IPS DF 4.7 (cell line): ENCODE data around the gene SNAPC1.
A peak's percentile ranks its signal among the peaks of the same experiment; 100 is the strongest.
"Not testable (repeated sequence)": the region's sequence is repeated elsewhere in the genome, so short reads cannot be mapped to it uniquely, and the experiment has no call there.

ENCODE experiments used
- DNase-seq: peaks from one replicate; pipeline ENCODE4 v3.0.0-alpha.2; 2013; ENCODE audit warnings: low spot score; ENCODE audit errors: extremely low read depth

SNAPC1 gene, protein sequence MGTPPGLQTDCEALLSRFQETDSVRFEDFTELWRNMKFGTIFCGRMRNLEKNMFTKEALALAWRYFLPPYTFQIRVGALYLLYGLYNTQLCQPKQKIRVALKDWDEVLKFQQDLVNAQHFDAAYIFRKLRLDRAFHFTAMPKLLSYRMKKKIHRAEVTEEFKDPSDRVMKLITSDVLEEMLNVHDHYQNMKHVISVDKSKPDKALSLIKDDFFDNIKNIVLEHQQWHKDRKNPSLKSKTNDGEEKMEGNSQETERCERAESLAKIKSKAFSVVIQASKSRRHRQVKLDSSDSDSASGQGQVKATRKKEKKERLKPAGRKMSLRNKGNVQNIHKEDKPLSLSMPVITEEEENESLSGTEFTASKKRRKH

GRCh38 chr14:61761959-61762786 is at the start of gene SNAPC1:
Gene SNAPC1 (plus strand): TSS chr14:61762420. CDS start chr14:61762461, 41 bp downstream.
- peak; percentile 96 for DNase-seq

- DNase-seq, result no peak
Observed at GRCh38 chr14:61713724-61714437, 48.3 kb upstream of the SNAPC1 start.

- no peak for DNase-seq
Observed at GRCh38 chr14:61716956-61717355, 45.3 kb upstream of the SNAPC1 start.

- no peak for DNase-seq
Observed at GRCh38 chr14:61718039-61718438, 44.2 kb upstream of the SNAPC1 start.

DNA sequence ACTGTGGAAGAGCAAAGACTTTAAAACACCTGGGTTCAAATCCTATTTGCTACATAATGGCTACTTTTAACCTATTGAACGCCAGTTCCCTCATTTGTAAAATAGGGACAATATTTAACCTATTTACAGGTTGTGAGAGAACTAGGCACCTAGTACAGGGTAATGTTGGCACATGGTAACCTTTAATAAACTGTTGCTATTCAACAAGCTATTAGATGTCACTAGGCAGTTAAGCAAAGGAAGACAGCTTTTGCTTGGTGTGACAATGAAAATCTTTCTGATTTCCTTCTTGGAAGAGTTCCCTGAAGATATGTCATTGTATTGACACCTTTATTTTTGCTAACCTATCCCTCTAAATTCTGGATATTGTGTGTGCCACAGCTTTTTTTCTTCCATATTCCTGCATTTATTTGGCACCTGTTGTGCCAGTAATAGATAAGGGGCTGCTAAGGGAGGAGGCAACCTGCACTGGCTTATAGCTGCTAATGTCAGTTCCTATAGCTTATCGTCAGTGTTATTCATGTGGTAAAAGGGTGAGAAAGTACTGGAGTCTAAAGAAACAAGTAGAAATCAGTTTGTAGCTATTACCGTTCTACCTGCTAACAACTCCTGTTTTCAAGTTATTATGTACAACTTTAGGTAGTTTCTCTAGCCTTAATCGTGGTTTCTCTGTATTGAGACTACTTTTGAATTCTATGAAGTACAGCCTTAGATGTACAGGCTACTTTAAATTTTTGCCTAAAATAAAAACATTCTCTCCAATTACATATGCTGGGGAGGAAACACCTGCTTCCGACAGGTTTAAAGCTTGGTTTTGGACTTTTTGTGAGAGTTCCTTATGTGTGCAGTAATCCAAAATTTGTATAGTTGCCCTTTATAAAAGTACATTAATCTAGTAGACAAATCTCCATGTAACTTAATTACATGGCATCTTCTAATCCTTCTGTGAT is 42.6 kb upstream of the SNAPC1 start:
- no peak for DNase-seq

DNA sequence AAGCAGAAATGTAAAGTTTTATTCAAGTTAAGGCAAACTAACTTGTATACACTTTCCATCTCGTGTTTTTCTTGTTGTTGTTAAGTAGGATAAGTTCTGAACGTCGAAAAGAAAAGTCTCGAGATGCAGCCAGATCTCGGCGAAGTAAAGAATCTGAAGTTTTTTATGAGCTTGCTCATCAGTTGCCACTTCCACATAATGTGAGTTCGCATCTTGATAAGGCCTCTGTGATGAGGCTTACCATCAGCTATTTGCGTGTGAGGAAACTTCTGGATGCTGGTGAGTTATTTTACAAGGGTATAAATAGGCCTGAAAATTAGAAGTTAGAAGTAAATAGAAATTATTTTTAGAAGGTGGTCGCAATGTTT is 41.9 kb upstream of the SNAPC1 start:
- DNase-seq, result no peak

DNA sequence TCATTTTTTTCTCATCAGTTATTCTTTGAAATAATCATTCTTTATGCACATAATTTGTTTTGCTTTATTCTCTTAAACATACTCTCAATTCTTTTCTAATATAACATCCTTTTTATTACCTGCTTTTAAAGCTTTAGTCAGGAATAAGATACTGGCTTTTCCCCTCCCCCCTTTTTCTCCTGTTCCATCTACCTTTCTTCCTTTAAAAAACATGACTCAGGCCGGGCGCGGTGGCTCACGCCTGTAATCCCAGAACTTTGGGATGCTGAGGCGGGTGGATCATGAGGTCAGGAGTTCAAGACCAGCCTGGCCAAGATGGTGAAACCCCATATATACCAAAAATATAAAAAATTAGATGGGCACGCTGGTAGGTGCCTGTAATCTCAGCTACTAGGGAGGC is 41.5 kb upstream of the SNAPC1 start:
- no peak for DNase-seq

DNA sequence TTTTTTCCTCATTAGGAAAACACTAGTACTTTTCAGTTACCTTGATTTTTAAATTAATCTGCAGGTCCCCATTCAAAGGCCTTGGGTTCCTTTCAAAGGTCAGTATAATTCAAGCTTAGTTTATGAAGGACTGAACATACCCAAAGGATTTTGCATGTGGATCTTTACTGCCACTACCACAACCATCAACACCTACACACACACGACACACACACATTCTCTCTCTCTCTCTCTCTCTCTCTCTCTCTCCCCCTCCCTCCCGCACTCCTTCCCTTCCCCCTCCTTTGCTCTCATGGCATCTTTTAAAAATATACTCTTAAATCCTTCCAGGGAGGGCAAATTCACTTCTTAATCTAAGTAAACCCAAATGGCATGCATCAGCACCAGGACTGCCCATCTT is 38.1 kb upstream of the SNAPC1 start:
- DNase-seq, result no peak

- no peak for DNase-seq
Observed at GRCh38 chr14:61726778-61727658, 35.2 kb upstream of the SNAPC1 start.

- no peak for DNase-seq
Observed at GRCh38 chr14:61730756-61731373, 31.4 kb upstream of the SNAPC1 start.

GRCh38 chr14:61733972-61734371 is 28.2 kb upstream of the SNAPC1 start:
- no peak for DNase-seq

- no peak for DNase-seq
Observed at GRCh38 chr14:61736751-61737150, 25.5 kb upstream of the SNAPC1 start.

GRCh38 chr14:61737915-61738314 is 24.3 kb upstream of the SNAPC1 start:
- no peak for DNase-seq

DNA sequence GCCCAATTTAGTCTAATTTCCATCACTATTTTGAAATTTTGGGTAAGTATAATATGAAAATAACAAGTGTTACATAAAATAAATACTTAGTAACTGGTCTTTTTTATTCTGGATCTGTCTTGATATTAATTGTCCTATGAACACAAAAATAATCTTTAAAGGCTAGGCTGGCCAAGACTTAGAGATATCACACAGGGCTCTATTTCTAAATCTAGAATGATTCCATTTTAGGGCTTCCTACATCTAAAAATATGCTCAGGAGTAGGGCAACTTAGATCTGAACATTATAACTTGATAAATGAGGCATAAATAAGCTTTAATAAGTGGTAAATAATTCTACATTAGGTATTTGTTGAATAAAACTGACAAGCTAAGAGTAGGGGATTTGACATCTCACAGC is 23.1 kb upstream of the SNAPC1 start:
- DNase-seq, result no peak

DNA sequence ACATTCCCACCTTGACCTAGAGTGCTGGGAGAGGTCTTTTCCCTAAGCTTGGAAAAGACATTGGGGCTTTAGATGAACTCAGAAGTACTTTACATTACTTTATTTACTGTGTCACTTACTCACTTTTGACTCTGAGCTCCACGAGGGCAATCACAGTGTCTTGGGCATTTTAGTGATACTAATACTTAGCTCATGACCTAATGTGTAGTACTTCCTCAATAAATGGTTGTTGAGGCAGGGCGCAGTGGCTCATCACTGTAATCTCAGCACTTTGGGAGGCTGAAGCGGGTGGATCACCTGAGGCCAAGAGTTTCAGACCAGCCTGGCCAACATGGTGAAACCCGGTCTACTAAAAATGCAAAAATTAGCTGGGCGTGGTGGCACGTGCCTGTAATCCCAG is 19.8 kb upstream of the SNAPC1 start:
- DNase-seq, result no peak

DNA sequence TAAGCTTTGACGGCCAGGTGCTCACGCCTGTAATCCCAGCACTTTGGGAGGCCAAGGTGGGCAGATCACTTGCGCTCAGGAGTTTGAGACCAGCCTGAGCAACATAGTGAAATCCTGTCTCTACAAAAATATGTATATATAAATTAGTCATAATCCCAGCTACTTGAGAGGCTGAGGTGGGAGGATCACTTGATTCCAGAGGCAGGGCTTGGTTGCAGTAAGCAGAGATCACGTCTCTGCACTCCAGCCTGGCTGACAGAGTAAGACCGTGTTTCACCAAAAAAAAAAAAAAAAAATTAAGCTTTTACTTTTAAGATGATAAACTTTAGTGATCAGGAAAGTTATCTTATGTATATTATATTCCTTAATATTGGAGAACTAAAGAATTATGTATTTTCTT is 18.0 kb upstream of the SNAPC1 start:
- no peak for DNase-seq

GRCh38 chr14:61746346-61746745 is 15.9 kb upstream of the SNAPC1 start:
- DNase-seq, result not testable (repeated sequence)

DNA sequence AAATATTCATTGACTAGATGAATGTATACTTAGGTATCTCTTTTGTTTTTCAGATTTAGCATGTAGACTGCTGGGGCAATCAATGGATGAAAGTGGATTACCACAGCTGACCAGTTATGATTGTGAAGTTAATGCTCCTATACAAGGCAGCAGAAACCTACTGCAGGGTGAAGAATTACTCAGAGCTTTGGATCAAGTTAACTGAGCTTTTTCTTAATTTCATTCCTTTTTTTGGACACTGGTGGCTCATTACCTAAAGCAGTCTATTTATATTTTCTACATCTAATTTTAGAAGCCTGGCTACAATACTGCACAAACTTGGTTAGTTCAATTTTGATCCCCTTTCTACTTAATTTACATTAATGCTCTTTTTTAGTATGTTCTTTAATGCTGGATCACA is 15.3 kb upstream of the SNAPC1 start:
- DNase-seq, result no peak

GRCh38 chr14:61747342-61747741 is 14.9 kb upstream of the SNAPC1 start:
- DNase-seq, result no peak

GRCh38 chr14:61749264-61749663 is 13.0 kb upstream of the SNAPC1 start:
- DNase-seq, result no peak
